ENCODE data around the gene USF2. TPM values are rescaled to one million over a fixed set of nuclear protein-coding genes. Genes with fewer than 3 reads are reported as not detected.

USF2 gene
- polyA plus RNA-seq, 3 donors = 2.7 to 248 (median 5.0) TPM

DNA sequence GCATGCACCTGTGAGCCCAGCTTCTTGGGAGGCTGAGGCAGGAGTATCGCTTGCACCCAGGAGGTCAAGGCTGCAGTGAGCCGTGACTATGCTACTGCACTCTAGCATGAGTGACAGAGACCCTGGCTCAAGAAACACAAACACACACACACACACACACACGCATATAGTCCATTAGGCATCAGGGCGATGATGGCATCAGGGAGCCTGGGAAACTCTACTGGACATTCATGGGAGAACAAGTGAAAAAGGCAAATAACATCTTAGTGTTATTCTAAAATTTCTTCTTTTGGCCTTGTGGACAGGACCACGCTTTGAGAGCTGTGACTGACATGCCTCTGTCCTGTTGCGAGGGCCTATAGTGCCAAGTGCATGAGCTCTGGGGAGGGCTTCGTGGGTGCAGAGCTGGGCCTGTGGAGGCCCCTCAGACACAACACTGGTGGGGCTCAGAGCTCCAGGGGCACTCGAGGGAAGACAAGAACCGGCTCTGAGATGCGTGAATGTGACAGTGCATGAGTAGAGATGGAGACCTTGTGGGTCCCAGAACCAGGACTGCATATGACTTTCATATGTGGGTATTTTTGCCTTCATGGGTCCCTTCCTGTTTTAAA lies 8.0 kb upstream of the USF2 start:
- Mint-ChIP-seq H3K27ac (no peak overlapping the region), H3K9me3 (no peaks in the 10 kb centered on the region), H3K27me3 (ENCODE audit: low read depth in 3 of 3) (peaks cover 12 to 31% (median 15%) of the 10 kb centered on the region in 3 donors), H3K4me1 (peaks cover 19% of the 10 kb centered on the region), H3K4me3 (no peak overlapping the region), H3K36me3 (no peaks in the 10 kb centered on the region)
- Histone ChIP-seq H3K9me3 (replicated peaks in 1 of 2; ENCODE audit: control insufficient read depth in 1 of 2, insufficient read depth in 1 of 2, low read length in 2 of 2) (no peaks in the 10 kb centered on the region), H3K4me2 (replicated peaks; ENCODE audit: extremely low read depth, low read length, poor library complexity, severe bottlenecking) (no peak overlapping the region), H3K27me3 (ENCODE audit: control insufficient read depth in 2 of 2, insufficient read depth in 2 of 2, low read length in 2 of 2) (peaks cover 0 to 10% of the 10 kb centered on the region in 2 donors), H2AFZ (ENCODE audit: insufficient read depth, low read depth, low read length, poor library complexity, severe bottlenecking) (no peak overlapping the region), H3K27ac (ENCODE audit: low read depth in 1 of 2, low read length in 2 of 2) (no peak overlapping the region), H4K20me1 (ENCODE audit: insufficient read depth, low read length) (no peaks in the 10 kb centered on the region), H3K36me3 (replicated peaks in 1 of 2; ENCODE audit: control insufficient read depth in 1 of 2, insufficient read depth in 2 of 2, low read length in 2 of 2) (no peaks in the 10 kb centered on the region), H3K4me3 (replicated peaks in 1 of 3; ENCODE audit: low read depth in 2 of 3, low read length in 3 of 3) (no peak overlapping the region), H3K4me1 (ENCODE audit: control insufficient read depth in 1 of 2, insufficient read depth in 2 of 2, low read length in 2 of 2) (peaks cover 20% of the 10 kb centered on the region in 2 donors), H3K9ac (ENCODE audit: insufficient read depth, low read length, poor library complexity, severe bottlenecking) (no peak overlapping the region), H3K79me2 (ENCODE audit: insufficient read depth, low read length) (no peaks in the 10 kb centered on the region)
- no peak for DNase-seq
- intact Hi-C loops (cut with micrococcal nuclease) = loop anchor here in 1 of 2 donors (10.0 kb wide), 1 partner anchor 56 kb away; no protein-coding TSS in a partner anchor
- WGBS (ENCODE audit: insufficient coverage) = 93% methylated on average over 8 of the region's 10 CpGs
- TF ChIP-seq, protein P1, sequence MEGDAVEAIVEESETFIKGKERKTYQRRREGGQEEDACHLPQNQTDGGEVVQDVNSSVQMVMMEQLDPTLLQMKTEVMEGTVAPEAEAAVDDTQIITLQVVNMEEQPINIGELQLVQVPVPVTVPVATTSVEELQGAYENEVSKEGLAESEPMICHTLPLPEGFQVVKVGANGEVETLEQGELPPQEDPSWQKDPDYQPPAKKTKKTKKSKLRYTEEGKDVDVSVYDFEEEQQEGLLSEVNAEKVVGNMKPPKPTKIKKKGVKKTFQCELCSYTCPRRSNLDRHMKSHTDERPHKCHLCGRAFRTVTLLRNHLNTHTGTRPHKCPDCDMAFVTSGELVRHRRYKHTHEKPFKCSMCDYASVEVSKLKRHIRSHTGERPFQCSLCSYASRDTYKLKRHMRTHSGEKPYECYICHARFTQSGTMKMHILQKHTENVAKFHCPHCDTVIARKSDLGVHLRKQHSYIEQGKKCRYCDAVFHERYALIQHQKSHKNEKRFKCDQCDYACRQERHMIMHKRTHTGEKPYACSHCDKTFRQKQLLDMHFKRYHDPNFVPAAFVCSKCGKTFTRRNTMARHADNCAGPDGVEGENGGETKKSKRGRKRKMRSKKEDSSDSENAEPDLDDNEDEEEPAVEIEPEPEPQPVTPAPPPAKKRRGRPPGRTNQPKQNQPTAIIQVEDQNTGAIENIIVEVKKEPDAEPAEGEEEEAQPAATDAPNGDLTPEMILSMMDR (IDR thresholded peaks at IDR 0.05) = no peak

DNA sequence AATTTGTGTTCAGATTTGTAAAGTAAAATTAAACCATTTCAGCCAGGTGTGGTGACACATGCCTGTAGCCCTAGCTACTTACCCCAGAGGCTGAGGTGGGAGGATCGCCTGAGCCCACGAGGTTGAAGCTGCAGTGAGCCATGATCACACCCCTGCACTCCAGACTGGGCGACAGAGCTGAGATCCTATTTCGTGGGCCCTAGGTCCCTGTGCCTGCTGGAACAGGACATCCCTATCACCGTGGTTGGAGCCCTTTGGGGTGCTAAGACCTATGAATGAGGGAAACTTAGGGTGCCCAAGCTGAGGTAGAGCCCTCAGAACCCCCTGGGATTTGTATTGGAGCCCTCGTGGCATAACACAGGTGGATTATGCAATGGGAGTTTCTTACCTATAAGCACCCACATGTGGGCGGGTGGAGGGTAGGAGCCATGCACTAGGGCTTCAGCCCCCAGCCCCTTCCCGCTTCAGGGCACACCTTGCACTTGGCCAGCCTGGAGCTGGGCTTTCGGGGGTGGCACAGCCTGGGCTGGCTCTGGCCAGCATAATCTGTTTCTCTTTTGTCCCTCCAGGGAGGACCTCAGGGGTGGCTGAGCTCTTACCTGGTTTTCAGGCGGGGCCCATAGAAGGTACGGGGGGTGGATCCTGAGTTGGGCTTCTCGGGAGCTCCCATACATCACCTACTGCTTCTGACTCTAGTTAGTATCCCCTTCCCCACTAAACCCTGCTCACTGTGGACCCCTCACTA lies 7.2 kb upstream of the USF2 start:
- H3K9me3 ChIP-seq (replicated peaks in 1 of 2; ENCODE audit: control insufficient read depth in 1 of 2, insufficient read depth in 1 of 2, low read length in 2 of 2) = no peaks in the 10 kb centered on the region
- no peak overlapping the region for H3K4me2 ChIP-seq (replicated peaks; ENCODE audit: extremely low read depth, low read length, poor library complexity, severe bottlenecking)
- TF ChIP-seq, protein P1 (IDR thresholded peaks at IDR 0.05) = no peak
- no peaks in the 10 kb centered on the region for H3K36me3 ChIP-seq (replicated peaks in 1 of 2; ENCODE audit: control insufficient read depth in 1 of 2, insufficient read depth in 2 of 2, low read length in 2 of 2)
- no peak overlapping the region for H2AFZ ChIP-seq (ENCODE audit: insufficient read depth, low read depth, low read length, poor library complexity, severe bottlenecking)
- intact Hi-C loops (cut with micrococcal nuclease) = loop anchor here in 1 of 2 donors (10.0 kb wide), 1 partner anchor 57 kb away; no protein-coding TSS in a partner anchor
- no peak for DNase-seq
- peaks cover 0 to 10% of the 10 kb centered on the region in 2 donors for H3K27me3 ChIP-seq (ENCODE audit: control insufficient read depth in 2 of 2, insufficient read depth in 2 of 2, low read length in 2 of 2)
- H3K79me2 ChIP-seq (ENCODE audit: insufficient read depth, low read length) = no peaks in the 10 kb centered on the region
- Mint-ChIP-seq H3K27me3 (ENCODE audit: low read depth in 3 of 3) (peaks cover 12 to 31% (median 15%) of the 10 kb centered on the region in 3 donors), H3K4me3 (peak overlapping the region in 1 of 2 donors; percentile 35), H3K36me3 (peaks cover 3% of the 10 kb centered on the region in 2 donors), H3K9me3 (peaks cover 0 to 2% (median 0%) of the 10 kb centered on the region in 7 donors), H3K4me1 (peaks cover 27% of the 10 kb centered on the region), H3K27ac (no peak overlapping the region)
- peaks cover 24 to 27% of the 10 kb centered on the region in 2 donors for H3K4me1 ChIP-seq (ENCODE audit: control insufficient read depth in 1 of 2, insufficient read depth in 2 of 2, low read length in 2 of 2)
- H3K4me3 ChIP-seq (replicated peaks in 1 of 3; ENCODE audit: low read depth in 2 of 3, low read length in 3 of 3) = no peak overlapping the region
- no peak overlapping the region for H3K27ac ChIP-seq (ENCODE audit: low read depth in 1 of 2, low read length in 2 of 2)
- no peaks in the 10 kb centered on the region for H4K20me1 ChIP-seq (ENCODE audit: insufficient read depth, low read length)
- WGBS (ENCODE audit: insufficient coverage) = 82% methylated on average over 10 of the region's 12 CpGs
- H3K9ac ChIP-seq (ENCODE audit: insufficient read depth, low read length, poor library complexity, severe bottlenecking) = no peak overlapping the region
